Neutrophil (primary cell): ENCODE results near the gene ZNF784.

Experiments
- H3K27ac ChIP-seq: fragments of 200-600 bp; sonication (generic); 2 replicates; pipeline ENCODE4 v1.5.1; 2016; ENCODE audit warnings: mild to moderate bottlenecking, moderate library complexity
- H3K27me3 ChIP-seq: fragments of 200-600 bp; sonication (generic); 2 replicates; pipeline ENCODE4 v1.6.0; 2016; ENCODE audit warnings: mild to moderate bottlenecking
- H3K36me3 ChIP-seq: fragments of 200-600 bp; sonication (generic); 2 replicates; pipeline ENCODE4 v1.5.1; 2017
- H3K4me1 ChIP-seq, 2 experiments: fragments of 200-600 bp in 1 of 2; sonication (generic) in 1 of 2; 1 replicate in 1 of 2; 2 replicates in 1 of 2; pipeline versions ENCODE4 v1.5.1 to v1.6.1; 2013 to 2016; ENCODE audit warnings: low read depth in 1 of 2, low read length in 1 of 2, mild to moderate bottlenecking in 1 of 2, moderate library complexity in 1 of 2; ENCODE audit not compliant: control insufficient read depth in 1 of 2, insufficient read depth in 1 of 2
- H3K4me3 ChIP-seq, 2 experiments: fragments of 200-600 bp in 1 of 2; sonication (generic) in 1 of 2; 1 replicate in 1 of 2; 2 replicates in 1 of 2; pipeline ENCODE4 v1.5.1; 2013 to 2016; ENCODE audit warnings: low read depth in 1 of 2, low read length in 1 of 2, mild to moderate bottlenecking in 1 of 2, moderate library complexity in 1 of 2
- H3K9me3 ChIP-seq: fragments of 200-600 bp; sonication (generic); 2 replicates; pipeline ENCODE4 v1.5.1; 2016
- TF ChIP-seq, protein P1 (sequence below): fragments of 200-600 bp; sonication (generic); IDR thresholded peaks from 2 replicates; pipeline ENCODE4 v1.5.1; 2016; ENCODE audit warnings: antibody characterized with exemption

The ZNF784 gene

DNA sequence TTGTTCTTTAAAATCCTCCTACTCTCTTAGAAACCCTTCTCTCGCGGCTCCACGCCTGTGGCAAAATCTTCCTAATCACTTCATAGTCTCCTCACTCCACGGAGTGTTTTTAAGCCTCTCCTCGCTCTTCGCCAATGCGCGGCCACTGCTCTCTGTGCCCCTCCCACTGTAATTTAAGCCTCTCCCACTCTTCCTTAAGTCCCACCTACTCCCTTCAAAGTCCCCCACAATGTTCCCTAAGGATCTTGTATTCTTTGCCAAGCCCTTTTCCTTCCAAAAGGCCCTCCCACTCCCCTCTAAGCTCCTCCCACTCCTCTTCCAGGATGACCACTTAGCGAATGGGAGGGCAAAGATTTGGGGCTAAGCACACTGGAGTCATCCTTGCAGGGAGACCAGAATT lies 26.3 kb downstream of the ZNF784 start:
- Histone ChIP-seq H3K4me3 (no peak overlapping the region), H3K27ac (peak overlapping the region; percentile 95), H3K4me1 (peaks cover 14 to 16% of the 10 kb centered on the region in 2 experiments), H3K27me3 (no peaks in the 10 kb centered on the region), H3K36me3 (peaks cover 23% of the 10 kb centered on the region), H3K9me3 (no peaks in the 10 kb centered on the region)
- TF ChIP-seq, protein P1, sequence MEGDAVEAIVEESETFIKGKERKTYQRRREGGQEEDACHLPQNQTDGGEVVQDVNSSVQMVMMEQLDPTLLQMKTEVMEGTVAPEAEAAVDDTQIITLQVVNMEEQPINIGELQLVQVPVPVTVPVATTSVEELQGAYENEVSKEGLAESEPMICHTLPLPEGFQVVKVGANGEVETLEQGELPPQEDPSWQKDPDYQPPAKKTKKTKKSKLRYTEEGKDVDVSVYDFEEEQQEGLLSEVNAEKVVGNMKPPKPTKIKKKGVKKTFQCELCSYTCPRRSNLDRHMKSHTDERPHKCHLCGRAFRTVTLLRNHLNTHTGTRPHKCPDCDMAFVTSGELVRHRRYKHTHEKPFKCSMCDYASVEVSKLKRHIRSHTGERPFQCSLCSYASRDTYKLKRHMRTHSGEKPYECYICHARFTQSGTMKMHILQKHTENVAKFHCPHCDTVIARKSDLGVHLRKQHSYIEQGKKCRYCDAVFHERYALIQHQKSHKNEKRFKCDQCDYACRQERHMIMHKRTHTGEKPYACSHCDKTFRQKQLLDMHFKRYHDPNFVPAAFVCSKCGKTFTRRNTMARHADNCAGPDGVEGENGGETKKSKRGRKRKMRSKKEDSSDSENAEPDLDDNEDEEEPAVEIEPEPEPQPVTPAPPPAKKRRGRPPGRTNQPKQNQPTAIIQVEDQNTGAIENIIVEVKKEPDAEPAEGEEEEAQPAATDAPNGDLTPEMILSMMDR: no peak

DNA sequence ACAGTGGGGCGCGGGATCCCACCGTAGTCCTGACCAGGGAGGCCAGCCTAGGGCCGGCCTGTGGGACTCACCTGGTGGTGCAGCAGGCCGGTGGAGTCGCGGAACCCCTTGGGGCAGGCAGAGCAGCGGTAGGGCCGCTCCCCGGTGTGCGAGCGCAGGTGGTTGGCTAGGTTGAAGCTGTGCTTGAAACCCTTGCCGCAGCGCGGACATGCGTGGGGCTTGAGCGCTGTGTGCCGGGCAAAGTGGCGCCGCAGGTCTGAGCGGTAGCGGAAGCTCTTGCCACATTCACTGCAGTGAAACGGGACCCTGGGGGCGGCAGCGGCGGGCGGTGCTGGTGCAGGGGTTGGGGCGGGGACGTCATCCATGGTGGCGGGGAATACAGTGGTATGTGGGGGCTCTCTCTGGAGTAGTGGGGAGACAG lies 26.9 kb downstream of the ZNF784 start:
- Histone ChIP-seq H3K9me3 (no peaks in the 10 kb centered on the region), H3K27me3 (no peaks in the 10 kb centered on the region), H3K4me1 (peaks cover 14 to 16% of the 10 kb centered on the region in 2 experiments), H3K27ac (no peak overlapping the region), H3K36me3 (peaks cover 22% of the 10 kb centered on the region), H3K4me3 (no peak overlapping the region)
- TF ChIP-seq, protein P1: no peak

DNA sequence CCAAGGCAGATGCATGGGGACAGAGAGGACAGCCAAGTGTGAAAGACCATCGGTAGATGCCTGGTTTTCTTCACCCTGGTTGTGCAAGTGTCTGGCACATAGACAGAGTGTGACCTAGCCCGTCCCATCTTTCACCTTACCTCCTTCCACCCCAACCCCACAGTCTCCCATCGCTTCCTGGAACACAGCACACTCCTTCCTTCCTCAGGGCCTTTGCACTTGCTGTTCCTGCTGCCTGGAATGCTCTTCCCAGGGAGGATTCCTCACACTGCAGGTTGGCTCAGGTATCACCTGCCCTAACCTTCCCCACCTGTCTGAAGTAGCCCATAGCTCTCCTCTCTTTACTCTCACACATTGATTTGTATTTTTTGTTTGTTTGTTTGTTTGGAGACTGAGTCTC lies 28.1 kb downstream of the ZNF784 start:
- no peak overlapping the region for H3K4me3 ChIP-seq
- TF ChIP-seq, protein P1: no peak
- H3K9me3 ChIP-seq: no peaks in the 10 kb centered on the region
- H3K36me3 ChIP-seq: peaks cover 18% of the 10 kb centered on the region
- no peaks in the 10 kb centered on the region for H3K27me3 ChIP-seq
- H3K27ac ChIP-seq: no peak overlapping the region
- peaks cover 8 to 14% of the 10 kb centered on the region in 2 experiments for H3K4me1 ChIP-seq

DNA sequence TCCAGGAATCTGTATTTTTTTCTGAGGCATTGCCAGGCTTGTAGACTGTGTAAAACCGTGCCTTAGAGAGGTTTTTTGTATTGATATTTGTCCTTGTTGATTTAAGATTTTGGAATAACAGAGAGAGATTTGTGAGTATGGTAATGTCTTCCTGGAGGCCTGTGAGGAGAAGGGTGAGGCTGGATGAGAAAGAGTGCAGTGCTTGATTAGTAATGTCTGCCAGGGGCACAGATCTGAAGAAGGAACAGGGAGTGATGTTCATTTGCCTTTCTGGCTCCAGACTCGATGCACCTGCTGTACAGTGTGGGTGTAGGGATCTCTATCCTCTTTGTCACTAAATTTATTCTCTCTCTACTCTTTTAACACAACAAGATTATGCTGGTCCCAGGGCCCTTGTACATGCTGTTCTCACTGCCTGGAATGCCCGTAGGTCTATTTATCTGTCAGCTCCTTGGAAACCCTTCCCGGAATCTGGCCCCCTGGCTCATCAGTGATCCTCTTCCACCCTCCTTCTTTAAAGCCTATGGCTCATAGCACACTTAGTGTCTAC lies 29.3 kb downstream of the ZNF784 start:
- peaks cover 18% of the 10 kb centered on the region for H3K36me3 ChIP-seq
- no peaks in the 10 kb centered on the region for H3K27me3 ChIP-seq
- H3K27ac ChIP-seq: no peak overlapping the region
- peaks cover 0 to 5% of the 10 kb centered on the region in 2 experiments for H3K4me1 ChIP-seq
- no peaks in the 10 kb centered on the region for H3K9me3 ChIP-seq
- H3K4me3 ChIP-seq: no peak overlapping the region
- TF ChIP-seq, protein P1: no peak

DNA sequence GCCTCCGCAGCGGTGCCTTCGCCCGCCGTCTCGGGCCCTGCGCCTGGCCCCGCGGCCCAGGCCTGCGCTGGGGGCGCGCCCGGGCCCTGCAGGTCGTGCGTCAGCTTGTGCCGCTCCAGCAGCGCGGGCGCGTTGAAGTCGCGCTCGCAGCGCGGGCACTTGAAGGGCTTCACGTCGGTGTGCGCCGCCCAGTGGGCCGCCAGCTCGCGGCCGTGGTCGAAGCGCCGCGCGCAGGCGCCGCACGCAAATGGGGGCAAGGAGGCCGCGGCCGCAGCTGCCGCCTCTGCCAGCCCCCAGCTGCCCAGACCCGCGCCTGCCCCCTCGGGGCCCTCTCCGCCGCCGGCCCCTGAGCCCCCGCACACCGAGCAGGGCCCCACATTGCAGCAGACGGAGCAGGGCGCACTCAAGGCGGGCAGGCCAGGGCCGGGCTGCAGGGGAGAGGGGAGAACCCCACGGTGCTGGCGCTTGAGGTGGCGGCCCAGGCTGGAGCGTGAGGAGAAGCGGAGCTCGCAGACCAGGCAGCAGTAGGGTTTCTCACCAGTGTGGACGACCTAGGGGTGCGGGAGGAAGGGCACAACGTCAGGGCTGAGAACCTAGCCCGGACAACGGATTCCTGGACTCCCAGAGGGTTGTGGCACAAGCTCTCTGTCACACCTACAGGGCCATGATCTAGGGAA lies 31.1 kb downstream of the ZNF784 start:
- no peak overlapping the region for H3K4me3 ChIP-seq
- peaks cover 18% of the 10 kb centered on the region for H3K36me3 ChIP-seq
- H3K27ac ChIP-seq: no peak overlapping the region
- TF ChIP-seq, protein P1: no peak
- peaks cover 7% of the 10 kb centered on the region for H3K27me3 ChIP-seq
- no peaks in the 10 kb centered on the region for H3K4me1 ChIP-seq
- no peaks in the 10 kb centered on the region for H3K9me3 ChIP-seq
